AG04450 (cell line): ENCODE results near the gene SH3GL2. TPM values are rescaled to one million over a fixed set of nuclear protein-coding genes. Genes with fewer than 3 reads are reported as not detected.

Experiments
- CTCF ChIA-PET: fragments of 300-600, 350-600 bp; formaldehyde crosslinking; extraction: SDS; loops from one replicate; lab custom pipeline; 2022; ENCODE audit warnings: antibody characterized with exemption, inconsistent platforms; lab: Charles Lee
- POLR2A ChIA-PET: fragments of 350-600 bp; formaldehyde crosslinking; extraction: SDS; loops from one replicate; lab custom pipeline; 2021; ENCODE audit warnings: antibody characterized with exemption, inconsistent platforms; lab: Yijun Ruan, JAX
- DNase-seq: peaks from one replicate; pipeline ENCODE4 v3.0.0-alpha.2; 2011; ENCODE audit warnings: low read depth, low spot score
- H3K27ac ChIP-seq: one replicate; pipeline ENCODE4 v1.5.1; 2012; ENCODE audit warnings: low read depth, low read length, control low read depth
- H3K27me3 ChIP-seq: one replicate; pipeline ENCODE4 v1.6.0; 2012; ENCODE audit warnings: low read length; ENCODE audit not compliant: control insufficient read depth, insufficient read depth
- H3K4me3 ChIP-seq: 2 replicates; pipeline ENCODE4 v1.5.1; 2011; ENCODE audit warnings: mild to moderate bottlenecking, low read depth, low read length, control low read depth
- H3K9me3 ChIP-seq: 2 replicates; pipeline ENCODE4 v1.5.1; 2012; ENCODE audit warnings: low read length; ENCODE audit not compliant: control insufficient read depth, insufficient read depth
- CTCF ChIP-seq: IDR thresholded peaks from 2 replicates; pipeline ENCODE4 v1.5.1; 2011; ENCODE audit warnings: low read depth, low read length, control low read depth, inconsistent platforms
- polyA plus RNA-seq: library from polyadenylated mRNA; depleted of rRNA; stranded (reverse); fragments of >200 nt; gene quantifications from 2 replicates; pipeline ENCODE4 v1.2.3, GENCODE V29; 2011

SH3GL2 gene
- polyA plus RNA-seq, 1 experiment: 0.04 TPM

GRCh38 chr9:17688834-17689233 lies 110.0 kb downstream of the SH3GL2 start:
- CTCF ChIA-PET: no interaction called here
- no peak for TF ChIP-seq CTCF

GRCh38 chr9:17694336-17694735 lies 115.5 kb downstream of the SH3GL2 start:
- H3K9me3 ChIP-seq: no peaks in the 10 kb centered on the region
- no peak for DNase-seq
- no peak for TF ChIP-seq CTCF
- CTCF ChIA-PET: no interaction called here
- POLR2A ChIA-PET: no interaction called here
- H3K27ac ChIP-seq: no peak overlapping the region
- H3K4me3 ChIP-seq: no peak overlapping the region
- no peaks in the 10 kb centered on the region for H3K27me3 ChIP-seq

More at GRCh38 chr9:17688834-17689233, 110.0 kb downstream of the SH3GL2 start:
- no peak overlapping the region for H3K4me3 ChIP-seq
- DNase-seq: no peak
- no peaks in the 10 kb centered on the region for H3K9me3 ChIP-seq
- no peaks in the 10 kb centered on the region for H3K27me3 ChIP-seq
- H3K27ac ChIP-seq: no peak overlapping the region
- POLR2A ChIA-PET: no interaction called here

- Histone ChIP-seq H3K4me3 (no peak overlapping the region), H3K27ac (no peak overlapping the region), H3K27me3 (no peaks in the 10 kb centered on the region), H3K9me3 (no peaks in the 10 kb centered on the region)
- ChIA-PET POLR2A (no interaction called here), CTCF (interaction anchor here (1.5 kb wide), 1 partner anchor 116 kb away, joined by 7 read pairs; no protein-coding TSS in a partner anchor)
- no peak for DNase-seq
- TF ChIP-seq CTCF: no peak
These were observed 116.6 kb downstream of the SH3GL2 start for GRCh38 chr9:17695482-17695881.

GRCh38 chr9:17699615-17700330 lies 120.9 kb downstream of the SH3GL2 start:
- no peaks in the 10 kb centered on the region for H3K27me3 ChIP-seq
- DNase-seq: no peak
- H3K27ac ChIP-seq: no peak overlapping the region
- CTCF ChIA-PET: interaction anchor here (0.6 kb wide), 1 partner anchor 82 kb away, joined by 3 read pairs; no protein-coding TSS in a partner anchor
- POLR2A ChIA-PET: no interaction called here
- no peak for TF ChIP-seq CTCF
- H3K9me3 ChIP-seq: no peaks in the 10 kb centered on the region
- H3K4me3 ChIP-seq: no peak overlapping the region

GRCh38 chr9:17706347-17706746 lies 127.5 kb downstream of the SH3GL2 start:
- no peak for TF ChIP-seq CTCF
- Histone ChIP-seq H3K9me3 (no peaks in the 10 kb centered on the region), H3K4me3 (no peak overlapping the region), H3K27me3 (no peaks in the 10 kb centered on the region), H3K27ac (no peak overlapping the region)
- DNase-seq: no peak
- CTCF ChIA-PET: no interaction called here
- POLR2A ChIA-PET: no interaction called here
